GM21529 (cell line): Measurements from ENCODE around the gene FMNL1.
"Not testable (repeated sequence)": the region's sequence is repeated elsewhere in the genome, so short reads cannot be mapped to it uniquely, and the experiment has no call there.

Experiments used
- ATAC-seq: cut with Tn5 transposase; IDR thresholded peaks from one replicate; pipeline ENCODE4 v1.9.1; 2021; ENCODE audit not compliant: unreplicated experiment

The FMNL1 gene

GRCh38 chr17:45235416-45236281, 14.0 kb downstream of the FMNL1 start:
- no peak for ATAC-seq

- ATAC-seq = no peak
These were observed 14.6 kb downstream of the FMNL1 start for GRCh38 chr17:45236282-45236606.

- no peak for ATAC-seq
These were observed 16.0 kb downstream of the FMNL1 start for GRCh38 chr17:45237686-45238085.

GRCh38 chr17:45238155-45238774, 16.6 kb downstream of the FMNL1 start:
- ATAC-seq = no peak

- ATAC-seq = no peak
These were observed 19.2 kb downstream of the FMNL1 start for GRCh38 chr17:45240905-45241327.

- ATAC-seq = no peak
These were observed 19.8 kb downstream of the FMNL1 start for GRCh38 chr17:45241328-45242028.

GRCh38 chr17:45242029-45242414, 20.3 kb downstream of the FMNL1 start:
- no peak for ATAC-seq

GRCh38 chr17:45243750-45244149, 22.1 kb downstream of the FMNL1 start:
- no peak for ATAC-seq

- ATAC-seq = no peak
These were observed 23.3 kb downstream of the FMNL1 start for GRCh38 chr17:45244725-45245656.

GRCh38 chr17:45246338-45246737, 24.7 kb downstream of the FMNL1 start:
- no peak for ATAC-seq

- no peak for ATAC-seq
These were observed 25.3 kb downstream of the FMNL1 start for GRCh38 chr17:45246861-45247428.

- ATAC-seq = peak; percentile 75
These were observed 25.9 kb downstream of the FMNL1 start for GRCh38 chr17:45247429-45248131.

GRCh38 chr17:45248132-45248957, 26.7 kb downstream of the FMNL1 start:
- peak; percentile 58 for ATAC-seq

- ATAC-seq = no peak
These were observed 30.2 kb downstream of the FMNL1 start for GRCh38 chr17:45251931-45252330.

GRCh38 chr17:45253237-45253636, 31.6 kb downstream of the FMNL1 start:
- not testable (repeated sequence) for ATAC-seq

- no peak for ATAC-seq
These were observed 32.2 kb downstream of the FMNL1 start for GRCh38 chr17:45253879-45254278.

GRCh38 chr17:45255358-45255757, 33.7 kb downstream of the FMNL1 start:
- ATAC-seq = no peak

- ATAC-seq = no peak
These were observed 34.7 kb downstream of the FMNL1 start for GRCh38 chr17:45256114-45256966.
